Medulla oblongata (tissue), 1 donor: ENCODE measurements around the gene KLHL15.
A peak's percentile ranks its signal among the peaks of the same experiment; 100 is the strongest.
"Not testable (repeated sequence)": the region's sequence is repeated elsewhere in the genome, so short reads cannot be mapped to it uniquely, and the experiment has no call there.

ENCODE experiments used
- DNase-seq: peaks from one replicate; pipeline ENCODE4 v3.0.0-alpha.2; 2015; ENCODE audit errors: extremely low spot score

The KLHL15 gene

GRCh38 chrX:24018809-24019208, 8.2 kb downstream of the KLHL15 start:
- DNase-seq = no peak

GRCh38 chrX:24017674-24018073, 9.3 kb downstream of the KLHL15 start:
- DNase-seq = no peak

DNA sequence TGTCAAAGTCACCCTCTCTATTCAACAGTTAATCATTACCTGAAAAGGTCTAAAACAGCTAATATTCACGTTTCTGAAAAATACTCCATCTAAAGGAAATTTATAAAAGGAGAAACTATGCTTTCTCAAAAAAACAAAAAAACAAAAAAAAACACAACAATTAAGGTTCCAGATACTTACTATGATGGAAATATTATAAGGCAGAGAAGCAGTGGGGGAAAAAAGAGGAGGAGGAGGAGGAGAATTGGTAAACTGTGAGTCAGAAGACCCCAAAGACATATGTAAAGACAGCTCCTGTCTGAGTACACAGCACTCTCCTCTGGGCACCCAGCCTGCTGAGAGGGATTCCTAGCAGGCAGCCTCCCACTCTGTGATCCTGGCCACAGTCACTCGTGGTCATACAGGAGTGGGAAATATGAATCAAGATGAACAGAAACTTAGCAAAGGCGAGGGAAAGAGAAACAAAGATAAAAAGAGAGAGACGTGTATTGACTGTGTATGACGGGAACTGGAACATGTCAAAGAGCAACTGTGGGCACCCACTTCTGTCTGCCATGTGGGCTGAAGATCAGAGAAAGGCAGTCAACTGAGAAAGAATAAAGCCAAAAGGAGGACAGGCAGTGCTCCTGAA, 12.5 kb downstream of the KLHL15 start:
- DNase-seq = no peak

- no peak for DNase-seq
Measured at GRCh38 chrX:24012266-24012665, 14.7 kb downstream of the KLHL15 start.

GRCh38 chrX:24005867-24006266, 21.1 kb downstream of the KLHL15 start:
- no peak for DNase-seq

DNA sequence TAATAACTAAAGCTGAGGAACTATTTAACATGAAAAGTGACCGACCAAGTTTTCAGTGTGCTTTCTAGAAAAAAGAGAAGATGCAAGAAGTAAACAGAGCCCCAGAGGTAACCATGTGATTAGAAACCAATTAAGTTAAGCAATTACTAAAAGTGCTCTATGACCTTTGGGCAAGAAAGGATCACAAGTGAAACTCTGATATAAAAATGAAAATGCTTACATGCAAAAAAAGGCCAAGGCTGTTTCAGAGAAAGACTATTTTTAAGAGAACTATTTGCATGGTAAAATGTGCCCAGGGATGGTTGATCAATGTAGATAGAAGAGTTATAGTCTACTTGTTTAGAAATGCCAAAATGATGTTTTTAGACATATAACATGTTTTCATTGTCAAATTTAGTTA, 22.0 kb downstream of the KLHL15 start:
- no peak for DNase-seq

DNA sequence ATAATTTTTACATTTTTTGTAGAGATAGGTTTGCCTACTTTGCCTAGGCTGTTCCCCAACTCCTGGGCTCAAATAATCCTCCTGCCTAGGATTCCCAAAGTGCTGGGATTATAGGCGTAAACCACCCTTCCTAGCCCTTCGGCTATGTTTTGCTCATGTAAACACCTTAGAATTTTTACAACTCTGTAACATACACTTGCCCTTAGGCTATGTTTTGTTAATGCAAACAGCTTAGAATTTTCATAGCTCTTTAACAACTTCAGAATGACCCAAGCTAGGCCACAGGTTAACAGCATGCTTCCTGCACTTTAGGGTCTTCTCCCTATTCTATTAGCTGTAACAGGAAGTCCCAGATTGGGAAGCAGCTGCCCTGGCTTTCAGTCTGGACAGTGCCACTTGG, 24.2 kb downstream of the KLHL15 start:
- no peak for DNase-seq

GRCh38 chrX:24002167-24002566, 24.8 kb downstream of the KLHL15 start:
- DNase-seq = no peak

DNA sequence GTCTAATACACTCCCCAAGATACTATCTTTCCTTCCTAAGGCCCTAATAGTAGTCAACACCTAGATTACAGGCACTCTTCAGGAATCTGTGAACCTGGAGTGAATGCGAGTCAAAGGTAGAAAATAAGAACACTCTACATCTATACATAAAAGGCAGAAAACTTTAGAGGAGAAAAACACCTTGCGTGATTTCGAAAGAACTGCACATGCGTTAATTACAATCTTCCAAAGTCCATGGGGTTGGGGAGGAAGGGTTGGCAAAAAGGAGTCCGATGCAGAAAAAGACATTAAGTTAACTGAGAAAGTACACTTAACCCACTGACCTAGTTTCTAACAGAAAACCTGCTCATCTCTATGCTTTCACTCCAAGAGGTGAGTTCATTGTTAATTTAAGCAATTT, 27.3 kb downstream of the KLHL15 start:
- no peak for DNase-seq

GRCh38 chrX:23993012-23993633, 33.9 kb downstream of the KLHL15 start:
- DNase-seq = no peak

DNA sequence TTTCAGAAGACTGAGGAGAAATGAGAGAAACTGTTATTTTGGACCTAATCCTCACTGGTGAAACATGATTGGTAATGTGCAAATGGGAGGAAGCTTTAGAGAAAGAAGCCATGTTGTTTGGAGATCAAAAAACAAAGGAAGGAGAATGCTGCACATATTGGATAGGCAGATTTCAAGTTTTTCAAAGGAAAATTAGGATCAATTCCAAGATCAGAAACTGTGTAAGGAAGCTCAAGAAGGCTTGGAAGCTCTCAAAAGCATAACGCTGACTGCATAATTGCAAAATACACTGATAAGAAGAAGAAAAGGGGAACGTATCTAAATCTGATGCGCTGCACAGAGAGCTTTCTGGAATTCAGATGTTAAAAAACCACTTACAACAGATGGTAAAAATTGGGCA, 34.6 kb downstream of the KLHL15 start:
- DNase-seq = no peak

- DNase-seq = no peak
Measured at GRCh38 chrX:23990455-23990854, 36.5 kb downstream of the KLHL15 start.

GRCh38 chrX:23989689-23990088, 37.3 kb downstream of the KLHL15 start:
- no peak for DNase-seq

- DNase-seq = no peak
Measured at GRCh38 chrX:23982891-23983290, 44.1 kb downstream of the KLHL15 start.

- no peak for DNase-seq
Measured at GRCh38 chrX:23981711-23982110, 45.3 kb downstream of the KLHL15 start.

- DNase-seq = no peak
Measured at GRCh38 chrX:23981222-23981621, 45.8 kb downstream of the KLHL15 start.

- DNase-seq = no peak
Measured at GRCh38 chrX:23980011-23980441, 47.0 kb downstream of the KLHL15 start.

GRCh38 chrX:23978491-23978890, 48.5 kb downstream of the KLHL15 start:
- no peak for DNase-seq

- not testable (repeated sequence) for DNase-seq
Measured at GRCh38 chrX:23965630-23966029, 61.4 kb downstream of the KLHL15 start.

DNA sequence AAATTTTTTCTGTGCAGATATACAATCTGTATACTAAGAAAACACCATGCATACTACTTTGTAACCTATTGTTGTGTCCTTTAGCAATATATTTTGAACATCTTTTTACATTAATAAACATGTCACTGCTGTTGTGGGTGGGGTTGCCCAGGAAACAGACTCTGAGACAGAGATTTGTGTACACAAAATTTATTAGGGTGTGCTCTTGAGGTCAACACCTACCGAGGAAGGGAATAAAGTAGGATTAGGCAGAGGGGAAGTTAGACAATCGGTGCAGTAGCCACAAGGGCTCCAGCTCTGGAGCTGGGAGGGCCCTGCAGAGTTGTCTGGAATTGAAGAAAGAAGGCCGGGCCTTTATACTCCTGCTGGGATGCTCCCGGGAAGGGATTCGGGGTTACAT, 62.8 kb downstream of the KLHL15 start:
- no peak for DNase-seq

- DNase-seq = peak; percentile 2
Measured at GRCh38 chrX:23959781-23960180, 67.2 kb downstream of the KLHL15 start.

- DNase-seq = no peak
Measured at GRCh38 chrX:23954396-23954795, 72.6 kb downstream of the KLHL15 start.

DNA sequence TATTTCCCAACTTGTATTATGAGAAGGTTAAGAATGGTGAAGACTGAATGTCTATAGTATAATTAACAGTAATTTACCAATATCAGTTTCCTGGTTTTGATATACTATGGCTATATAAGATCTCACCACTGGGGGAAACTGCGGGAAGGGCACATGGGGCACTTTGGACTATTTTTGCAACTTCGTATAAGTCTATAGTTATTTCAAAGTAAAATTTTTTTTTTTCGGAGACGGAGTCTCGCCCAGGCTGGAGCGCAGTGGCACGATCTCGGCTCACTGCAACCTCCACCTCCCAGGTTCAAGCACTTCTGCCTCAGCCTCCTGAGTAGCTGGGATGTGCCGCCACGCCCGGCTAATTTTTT, 73.1 kb downstream of the KLHL15 start:
- no peak for DNase-seq
